Activated naive CD4-positive, alpha-beta T cell treated with anti-CD3 and anti-CD28 coated beads, Interleukin-2, amount 50 U/mL, for 24 hours (primary cell): Measurements from ENCODE around the gene TNFRSF9.

Source experiments
- H3K27ac Mint-ChIP-seq: one replicate; pipeline ENCODE4 v1.8.0; 2021; ENCODE audit warnings: mild to moderate bottlenecking, mixed read lengths
- H3K27me3 Mint-ChIP-seq: one replicate; pipeline ENCODE4 v1.8.0; 2021; ENCODE audit warnings: mixed read lengths
- H3K36me3 Mint-ChIP-seq: one replicate; pipeline ENCODE4 v1.8.0; 2021; ENCODE audit warnings: mixed read lengths
- H3K4me1 Mint-ChIP-seq: one replicate; pipeline ENCODE4 v1.8.0; 2021; ENCODE audit warnings: mixed read lengths
- H3K4me3 Mint-ChIP-seq: one replicate; pipeline ENCODE4 v1.8.0; 2021; ENCODE audit warnings: mild to moderate bottlenecking, mixed read lengths
- H3K9me3 Mint-ChIP-seq: one replicate; pipeline ENCODE4 v1.8.0; 2021; ENCODE audit warnings: mixed read lengths

The TNFRSF9 gene

GRCh38 chr1:7884757-7885156 lies 55.9 kb downstream of the TNFRSF9 start:
- H3K27me3 Mint-ChIP-seq = peaks cover 1% of the 10 kb centered on the region
- peaks cover 3% of the 10 kb centered on the region for H3K36me3 Mint-ChIP-seq
- H3K9me3 Mint-ChIP-seq = no peaks in the 10 kb centered on the region
- no peaks in the 10 kb centered on the region for H3K4me1 Mint-ChIP-seq
- H3K27ac Mint-ChIP-seq = no peak overlapping the region
- H3K4me3 Mint-ChIP-seq = no peak overlapping the region

GRCh38 chr1:7879228-7879627 lies 61.4 kb downstream of the TNFRSF9 start:
- Mint-ChIP-seq H3K27ac (no peak overlapping the region), H3K27me3 (peaks cover 1% of the 10 kb centered on the region), H3K4me3 (no peak overlapping the region), H3K4me1 (peaks cover 9% of the 10 kb centered on the region), H3K36me3 (peaks cover 6% of the 10 kb centered on the region), H3K9me3 (no peaks in the 10 kb centered on the region)

- peaks cover 6% of the 10 kb centered on the region for H3K36me3 Mint-ChIP-seq
- no peak overlapping the region for H3K4me3 Mint-ChIP-seq
- H3K27me3 Mint-ChIP-seq = peaks cover 1% of the 10 kb centered on the region
- H3K4me1 Mint-ChIP-seq = peaks cover 9% of the 10 kb centered on the region
- no peaks in the 10 kb centered on the region for H3K9me3 Mint-ChIP-seq
- H3K27ac Mint-ChIP-seq = no peak overlapping the region
These were observed 62.6 kb downstream of the TNFRSF9 start for GRCh38 chr1:7878027-7878426.

GRCh38 chr1:7873801-7874795 lies 66.5 kb downstream of the TNFRSF9 start:
- Mint-ChIP-seq H3K4me1 (peaks cover 8% of the 10 kb centered on the region), H3K36me3 (peaks cover 6% of the 10 kb centered on the region), H3K27me3 (peaks cover 1% of the 10 kb centered on the region), H3K27ac (no peak overlapping the region), H3K4me3 (no peak overlapping the region), H3K9me3 (no peaks in the 10 kb centered on the region)

- Mint-ChIP-seq H3K4me1 (no peaks in the 10 kb centered on the region), H3K9me3 (no peaks in the 10 kb centered on the region), H3K27ac (no peak overlapping the region), H3K36me3 (no peaks in the 10 kb centered on the region), H3K27me3 (no peaks in the 10 kb centered on the region), H3K4me3 (no peak overlapping the region)
These were observed 69.5 kb downstream of the TNFRSF9 start for GRCh38 chr1:7871136-7871535.

GRCh38 chr1:7869136-7869920 lies 71.3 kb downstream of the TNFRSF9 start:
- Mint-ChIP-seq H3K9me3 (no peaks in the 10 kb centered on the region), H3K27ac (no peak overlapping the region), H3K36me3 (no peaks in the 10 kb centered on the region), H3K27me3 (no peaks in the 10 kb centered on the region), H3K4me3 (no peak overlapping the region), H3K4me1 (no peaks in the 10 kb centered on the region)

- Mint-ChIP-seq H3K27me3 (no peaks in the 10 kb centered on the region), H3K27ac (no peak overlapping the region), H3K36me3 (no peaks in the 10 kb centered on the region), H3K4me3 (no peak overlapping the region), H3K9me3 (no peaks in the 10 kb centered on the region), H3K4me1 (no peaks in the 10 kb centered on the region)
These were observed 72.4 kb downstream of the TNFRSF9 start for GRCh38 chr1:7868070-7868780.

- no peaks in the 10 kb centered on the region for H3K36me3 Mint-ChIP-seq
- H3K4me1 Mint-ChIP-seq = no peaks in the 10 kb centered on the region
- no peaks in the 10 kb centered on the region for H3K9me3 Mint-ChIP-seq
- H3K27ac Mint-ChIP-seq = no peak overlapping the region
- no peaks in the 10 kb centered on the region for H3K27me3 Mint-ChIP-seq
- no peak overlapping the region for H3K4me3 Mint-ChIP-seq
These were observed 74.7 kb downstream of the TNFRSF9 start for GRCh38 chr1:7865978-7866377.
